Occipital lobe (tissue), 2 donors: Measurements from ENCODE around the gene ETF1. TPM values are rescaled to one million over a fixed set of nuclear protein-coding genes. Genes with fewer than 3 reads are reported as not detected.
A peak's percentile ranks its signal among the peaks of the same experiment; 100 is the strongest.
"Not testable (repeated sequence)": the region's sequence is repeated elsewhere in the genome, so short reads cannot be mapped to it uniquely, and the experiment has no call there.

Experiments
- DNase-seq: peaks from one replicate; lab custom pipeline; 2025; lab: John Stamatoyannopoulos, UW
- total RNA-seq: library from RNA; depleted of rRNA; stranded (reverse); fragments of >200 nt; gene quantifications from one replicate; pipeline ENCODE4 v1.2.3, GENCODE V29; 2014

Gene ETF1
- total RNA-seq, 1 donor from 2014 or later, result 63.3 TPM

DNA sequence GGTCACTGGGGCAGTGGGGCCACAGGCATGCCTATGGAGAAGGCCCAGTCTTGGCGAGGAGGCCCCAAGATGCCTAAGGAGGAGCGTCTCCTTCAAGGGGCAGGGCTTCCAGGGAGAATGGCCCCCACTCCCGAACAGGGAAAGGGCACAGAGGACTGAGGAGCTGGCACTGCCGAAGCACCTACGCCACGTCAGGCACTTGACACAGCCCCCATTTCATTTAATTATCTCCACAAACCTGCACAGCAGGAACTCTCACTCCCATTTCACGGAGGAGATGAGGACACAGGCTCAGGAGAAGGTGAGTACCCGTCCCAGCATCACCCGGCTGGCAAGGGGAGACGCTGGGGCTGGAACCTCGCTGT, 51.8 kb downstream of the ETF1 start:
- no peak for DNase-seq

DNA sequence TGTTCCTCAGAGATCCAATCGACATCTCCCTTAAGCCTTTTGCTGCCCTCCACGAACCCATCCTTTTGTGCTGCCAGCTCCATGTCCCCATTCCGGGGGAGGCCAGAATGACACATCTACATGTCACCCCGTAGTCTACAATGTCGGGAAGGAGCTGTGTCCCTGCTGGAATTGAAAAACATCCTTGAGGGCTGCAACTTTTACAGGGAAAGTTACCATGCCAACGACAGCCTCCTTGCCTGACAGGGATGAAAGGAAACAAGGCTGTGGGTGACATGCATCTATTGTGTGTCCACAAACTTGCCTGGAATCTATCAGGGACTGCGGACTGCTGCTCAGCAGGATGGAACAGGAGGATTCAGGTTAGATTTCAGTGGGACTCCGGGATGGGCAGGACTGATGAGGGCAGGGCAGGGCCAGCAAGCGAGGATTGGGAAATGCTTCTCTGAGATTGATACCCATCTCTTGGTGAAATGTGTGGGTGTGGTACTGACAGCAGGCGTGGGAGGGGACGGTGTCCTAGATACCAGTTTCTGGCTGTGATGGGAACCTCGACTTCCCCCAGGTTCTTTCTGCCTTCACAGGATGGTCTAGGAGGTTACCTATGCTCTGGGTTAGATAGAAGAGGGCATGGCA, 52.3 kb downstream of the ETF1 start:
- DNase-seq, result no peak

DNA sequence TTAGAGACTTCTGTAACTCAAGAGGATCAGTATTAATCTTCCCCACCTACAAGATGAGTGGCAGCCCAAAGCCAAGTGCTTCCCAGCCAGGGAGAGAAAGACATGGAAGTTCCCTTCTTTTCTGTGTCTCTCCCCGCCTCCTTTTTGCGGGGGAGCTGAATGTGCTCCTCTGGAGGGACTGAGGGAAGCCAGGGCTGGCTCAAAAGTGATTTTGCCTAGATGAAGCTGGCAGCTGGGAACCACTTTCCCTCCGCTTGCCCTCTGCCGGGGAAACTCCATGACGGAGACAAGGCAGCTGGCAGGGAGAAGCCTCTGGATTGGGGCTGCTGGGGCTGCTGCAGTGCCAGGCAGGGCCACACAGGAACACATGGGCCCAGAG, 53.4 kb downstream of the ETF1 start:
- DNase-seq, result peak; percentile 68

DNA sequence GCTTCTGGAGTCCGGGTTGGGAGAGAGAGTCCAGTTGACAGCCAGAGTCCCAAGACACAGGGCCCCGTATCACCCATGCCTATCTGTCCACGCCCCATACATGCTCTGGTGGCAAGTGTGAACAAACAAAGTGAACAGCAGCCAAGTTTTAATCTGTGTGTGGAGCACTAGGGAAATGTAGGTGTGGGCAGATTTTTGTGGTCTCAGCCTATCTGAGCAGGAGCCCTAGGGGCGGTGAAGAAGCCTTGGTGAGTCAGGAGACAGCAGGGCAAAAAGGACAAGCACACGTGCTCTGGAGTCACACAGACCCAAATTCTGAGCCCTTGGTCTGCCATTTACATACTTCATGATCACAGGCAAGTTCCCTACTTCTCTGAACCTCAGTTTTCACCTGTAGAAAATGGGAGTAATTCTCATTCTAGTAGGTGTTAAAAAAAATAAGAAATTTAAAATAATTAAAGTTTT, 54.5 kb downstream of the ETF1 start:
- DNase-seq, result no peak

DNA sequence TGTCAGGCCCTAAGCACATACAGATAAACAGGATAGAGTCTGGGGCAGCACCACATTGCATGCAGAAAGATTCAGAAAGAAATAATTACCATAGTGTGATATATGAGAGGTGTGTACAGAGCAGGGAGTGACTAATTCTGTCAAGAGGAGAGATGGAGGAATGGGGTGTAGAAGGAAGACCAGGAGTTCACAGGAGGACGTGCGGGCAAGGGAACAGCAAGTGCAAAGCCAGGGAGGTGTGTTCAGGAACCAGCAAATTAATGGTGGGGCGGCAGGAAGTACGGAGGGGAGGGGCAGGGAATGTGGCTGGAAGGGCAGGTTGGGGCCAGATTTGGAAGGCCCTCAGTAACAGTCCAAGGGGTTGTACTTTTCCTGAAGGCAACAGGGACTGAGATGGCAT, 60.4 kb downstream of the ETF1 start:
- no peak for DNase-seq

DNA sequence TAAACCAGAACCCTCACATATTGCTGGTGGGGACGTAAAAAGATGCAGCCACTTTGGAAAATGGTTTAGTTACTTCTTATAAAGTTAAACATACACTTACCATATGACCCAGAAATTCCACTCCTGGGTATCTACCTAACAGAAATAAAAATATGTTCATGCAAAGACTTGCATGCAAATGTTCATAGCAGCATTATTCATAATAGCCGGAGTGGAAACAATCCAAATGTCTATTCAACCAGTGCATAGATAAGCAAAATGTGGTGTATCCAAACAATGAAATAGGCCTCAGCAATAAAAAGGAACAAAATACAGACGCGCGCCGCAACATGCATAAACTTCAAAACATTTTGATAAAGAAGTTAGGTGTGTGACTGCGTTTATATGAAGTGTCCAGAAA, 66.1 kb downstream of the ETF1 start:
- no peak for DNase-seq

DNA sequence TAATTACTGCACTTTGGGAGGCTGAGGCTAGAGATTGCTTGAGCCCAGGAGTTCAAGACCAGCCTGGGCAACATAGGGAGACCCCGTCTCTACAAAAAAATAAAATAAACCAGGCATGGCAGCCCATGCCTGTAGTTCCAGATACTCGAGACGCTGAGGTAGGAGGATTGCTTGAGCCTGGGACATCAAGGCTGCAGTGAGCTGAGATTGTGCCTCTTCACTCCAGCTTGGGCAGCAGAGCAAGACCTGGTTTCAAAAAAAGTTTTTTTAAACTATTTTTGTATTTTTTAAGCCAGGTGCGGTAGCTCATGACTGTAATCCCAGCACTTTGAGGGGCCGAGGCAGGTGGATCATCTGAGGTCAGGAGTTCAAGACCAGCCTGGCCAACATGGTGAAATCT, 69.9 kb downstream of the ETF1 start:
- not testable (repeated sequence) for DNase-seq

DNA sequence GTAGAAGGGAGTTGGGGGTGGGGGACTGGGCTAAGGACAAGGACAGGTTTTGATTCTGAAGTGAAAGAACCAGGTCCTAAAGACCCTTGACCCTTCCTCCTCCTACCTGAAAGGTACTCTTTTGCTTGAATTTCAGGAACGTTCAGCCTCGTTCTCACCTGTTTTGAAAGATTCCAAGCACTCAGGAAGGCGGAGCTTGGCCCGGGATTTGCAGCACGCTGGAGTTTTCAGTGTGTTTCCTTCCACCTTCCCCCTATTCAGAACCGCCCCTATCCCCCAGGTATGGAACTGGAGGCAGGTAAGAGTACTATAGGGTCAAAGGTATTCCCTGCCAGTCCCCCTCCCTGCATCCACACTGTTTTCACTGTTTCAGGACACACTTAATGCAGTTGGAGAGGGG, 70.7 kb downstream of the ETF1 start:
- no peak for DNase-seq

DNA sequence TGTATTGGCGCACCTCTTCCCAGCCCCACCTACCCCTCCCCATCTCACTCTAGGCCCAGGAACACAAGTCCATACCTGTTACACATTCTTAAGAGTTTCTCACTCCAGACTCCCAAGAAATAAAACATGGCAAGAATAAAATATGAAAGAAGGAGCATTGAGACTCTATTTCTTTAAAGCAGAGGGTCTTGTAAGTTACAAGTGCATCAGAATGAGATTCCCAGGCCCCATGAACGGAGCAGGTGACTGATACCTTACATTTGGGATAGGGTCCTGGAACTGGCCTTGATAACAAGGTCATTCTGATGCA, 72.0 kb downstream of the ETF1 start:
- DNase-seq, result no peak

DNA sequence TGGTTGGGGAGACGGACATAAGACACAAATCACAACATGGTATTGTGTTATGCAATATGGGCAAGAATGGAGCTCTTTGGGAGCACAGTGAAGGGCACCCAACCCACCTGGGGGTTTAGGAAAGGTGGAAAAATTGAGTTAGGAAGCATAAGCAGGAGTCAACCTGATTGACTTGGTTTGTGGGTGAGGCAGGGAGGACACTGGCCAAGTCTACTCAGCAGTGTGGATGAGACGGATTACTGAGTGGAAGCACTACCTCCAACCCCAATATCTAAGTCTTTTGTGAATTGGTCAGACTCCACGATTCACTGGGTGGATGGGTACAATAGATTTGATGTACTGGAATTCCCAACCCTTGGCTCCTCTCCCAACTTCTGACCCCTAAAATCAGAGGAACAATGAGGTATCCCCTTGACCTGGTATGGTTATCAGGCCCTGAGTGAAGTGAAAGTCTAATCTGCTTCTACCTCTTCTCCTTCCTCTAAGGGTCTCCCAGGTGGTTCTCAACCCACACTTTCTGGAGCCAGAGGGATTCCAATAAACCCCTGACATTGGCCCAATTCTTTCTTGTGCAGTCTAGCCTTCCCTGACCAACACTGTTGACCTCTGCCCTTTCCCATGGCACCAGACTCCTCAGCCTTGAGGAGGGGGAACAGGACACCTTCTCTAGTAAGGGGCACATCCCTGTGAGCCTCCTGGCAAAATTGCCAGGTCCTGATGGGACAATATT, 72.5 kb downstream of the ETF1 start:
- DNase-seq, result no peak

DNA sequence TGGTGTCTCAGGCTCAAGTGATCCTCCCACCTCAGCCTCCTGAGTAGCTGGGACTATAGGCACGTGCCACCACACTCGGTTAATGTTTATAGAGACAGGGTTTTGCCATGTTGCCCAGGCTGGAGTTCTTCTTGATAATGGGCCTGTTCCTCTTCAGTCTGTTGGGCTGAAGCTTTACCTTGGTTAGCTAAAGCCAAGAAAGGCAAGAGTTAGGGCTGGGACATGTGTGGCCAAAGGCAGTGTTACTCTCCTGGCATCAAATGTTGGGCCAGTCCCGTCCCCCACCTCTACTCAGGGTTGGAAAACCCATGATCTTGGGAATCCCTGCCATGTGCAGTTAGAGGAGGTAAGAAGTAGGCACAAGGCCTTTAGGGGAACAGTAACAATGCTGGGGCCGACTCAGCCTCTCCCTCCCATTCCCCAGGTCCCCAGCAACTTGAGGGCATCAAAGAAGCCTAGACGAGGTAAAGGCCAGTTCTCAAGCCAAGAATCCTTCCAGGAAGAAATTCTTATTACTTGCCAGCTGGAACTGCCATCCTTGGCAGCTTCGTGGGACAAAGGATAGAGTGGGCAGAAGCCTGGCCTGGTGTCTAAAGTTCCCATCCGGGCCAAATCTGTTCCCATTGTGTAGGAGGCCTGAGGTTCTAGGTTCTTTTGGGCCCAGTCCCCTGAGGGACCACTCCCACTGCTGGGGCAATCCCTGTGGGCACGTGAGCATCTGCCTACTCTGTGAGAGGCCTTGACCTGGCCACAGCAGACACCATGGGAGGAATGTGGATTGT, 73.3 kb downstream of the ETF1 start:
- DNase-seq, result no peak

DNA sequence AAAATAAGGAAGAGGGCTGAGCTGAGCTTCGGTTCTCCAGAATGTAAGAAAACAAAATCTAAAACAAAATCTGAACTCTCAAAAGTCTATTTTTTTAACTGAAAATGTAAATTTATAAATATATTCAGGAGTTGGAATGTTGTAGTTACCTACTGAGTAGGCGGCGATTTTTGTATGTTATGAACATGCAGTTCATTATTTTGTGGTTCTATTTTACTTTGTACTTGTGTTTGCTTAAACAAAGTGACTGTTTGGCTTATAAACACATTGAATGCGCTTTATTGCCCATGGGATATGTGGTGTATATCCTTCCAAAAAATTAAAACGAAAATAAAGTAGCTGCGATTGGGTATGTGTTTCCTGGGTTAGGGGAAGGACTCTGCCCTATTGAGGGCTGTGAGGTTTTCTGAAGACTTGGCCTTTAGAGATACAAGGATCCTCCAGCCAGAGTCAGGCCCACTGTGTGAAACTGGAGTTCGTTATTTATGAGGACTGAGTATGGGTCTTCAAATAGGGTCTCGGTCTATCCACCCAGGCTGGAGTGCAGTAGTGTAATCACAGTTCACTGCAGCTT, 74.0 kb downstream of the ETF1 start:
- no peak for DNase-seq

DNA sequence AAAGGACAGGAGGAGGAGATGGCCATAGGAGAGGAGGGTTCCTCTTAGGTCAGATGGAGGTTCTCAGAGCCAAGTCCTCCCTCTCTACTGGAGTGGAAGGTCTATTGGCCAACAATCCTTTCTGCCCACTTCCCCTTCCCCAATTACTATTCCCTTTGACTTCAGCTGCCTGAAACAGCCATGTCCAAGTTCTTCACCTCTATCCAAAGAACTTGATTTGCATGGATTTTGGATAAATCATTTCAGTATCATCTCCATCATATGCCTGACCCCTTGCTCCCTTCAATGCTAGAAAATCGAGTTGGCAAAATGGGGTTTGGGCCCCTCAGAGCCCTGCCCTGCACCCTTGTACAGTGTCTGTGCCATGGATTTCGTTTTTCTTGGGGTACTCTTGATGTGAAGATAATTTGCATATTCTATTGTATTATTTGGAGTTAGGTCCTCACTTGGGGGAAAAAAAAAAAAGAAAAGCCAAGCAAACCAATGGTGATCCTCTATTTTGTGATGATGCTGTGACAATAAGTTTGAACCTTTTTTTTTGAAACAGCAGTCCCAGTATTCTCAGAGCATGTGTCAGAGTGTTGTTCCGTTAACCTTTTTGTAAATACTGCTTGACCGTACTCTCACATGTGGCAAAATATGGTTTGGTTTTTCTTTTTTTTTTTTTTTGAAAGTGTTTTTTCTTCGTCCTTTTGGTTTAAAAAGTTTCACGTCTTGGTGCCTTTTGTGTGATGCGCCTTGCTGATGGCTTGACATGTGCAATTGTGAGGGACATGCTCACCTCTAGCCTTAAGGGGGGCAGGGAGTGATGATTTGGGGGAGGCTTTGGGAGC, 74.7 kb downstream of the ETF1 start:
- DNase-seq, result no peak

DNA sequence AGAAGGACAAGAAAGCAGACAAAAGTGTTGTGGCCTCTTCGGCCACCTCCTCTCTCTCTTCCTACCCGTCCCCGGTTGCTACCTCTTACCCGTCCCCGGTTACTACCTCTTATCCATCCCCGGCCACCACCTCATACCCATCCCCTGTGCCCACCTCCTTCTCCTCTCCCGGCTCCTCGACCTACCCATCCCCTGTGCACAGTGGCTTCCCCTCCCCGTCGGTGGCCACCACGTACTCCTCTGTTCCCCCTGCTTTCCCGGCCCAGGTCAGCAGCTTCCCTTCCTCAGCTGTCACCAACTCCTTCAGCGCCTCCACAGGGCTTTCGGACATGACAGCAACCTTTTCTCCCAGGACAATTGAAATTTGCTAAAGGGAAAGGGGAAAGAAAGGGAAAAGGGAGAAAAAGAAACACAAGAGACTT, 75.3 kb downstream of the ETF1 start:
- no peak for DNase-seq

DNA sequence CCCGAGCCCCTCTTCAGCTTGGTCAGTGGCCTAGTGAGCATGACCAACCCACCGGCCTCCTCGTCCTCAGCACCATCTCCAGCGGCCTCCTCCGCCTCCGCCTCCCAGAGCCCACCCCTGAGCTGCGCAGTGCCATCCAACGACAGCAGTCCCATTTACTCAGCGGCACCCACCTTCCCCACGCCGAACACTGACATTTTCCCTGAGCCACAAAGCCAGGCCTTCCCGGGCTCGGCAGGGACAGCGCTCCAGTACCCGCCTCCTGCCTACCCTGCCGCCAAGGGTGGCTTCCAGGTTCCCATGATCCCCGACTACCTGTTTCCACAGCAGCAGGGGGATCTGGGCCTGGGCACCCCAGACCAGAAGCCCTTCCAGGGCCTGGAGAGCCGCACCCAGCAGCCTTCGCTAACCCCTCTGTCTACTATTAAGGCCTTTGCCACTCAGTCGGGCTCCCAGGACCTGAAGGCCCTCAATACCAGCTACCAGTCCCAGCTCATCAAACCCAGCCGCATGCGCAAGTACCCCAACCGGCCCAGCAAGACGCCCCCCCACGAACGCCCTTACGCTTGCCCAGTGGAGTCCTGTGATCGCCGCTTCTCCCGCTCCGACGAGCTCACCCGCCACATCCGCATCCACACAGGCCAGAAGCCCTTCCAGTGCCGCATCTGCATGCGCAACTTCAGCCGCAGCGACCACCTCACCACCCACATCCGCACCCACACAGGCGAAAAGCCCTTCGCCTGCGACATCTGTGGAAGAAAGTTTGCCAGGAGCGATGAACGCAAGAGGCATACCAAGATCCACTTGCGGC, 75.9 kb downstream of the ETF1 start:
- DNase-seq, result no peak

DNA sequence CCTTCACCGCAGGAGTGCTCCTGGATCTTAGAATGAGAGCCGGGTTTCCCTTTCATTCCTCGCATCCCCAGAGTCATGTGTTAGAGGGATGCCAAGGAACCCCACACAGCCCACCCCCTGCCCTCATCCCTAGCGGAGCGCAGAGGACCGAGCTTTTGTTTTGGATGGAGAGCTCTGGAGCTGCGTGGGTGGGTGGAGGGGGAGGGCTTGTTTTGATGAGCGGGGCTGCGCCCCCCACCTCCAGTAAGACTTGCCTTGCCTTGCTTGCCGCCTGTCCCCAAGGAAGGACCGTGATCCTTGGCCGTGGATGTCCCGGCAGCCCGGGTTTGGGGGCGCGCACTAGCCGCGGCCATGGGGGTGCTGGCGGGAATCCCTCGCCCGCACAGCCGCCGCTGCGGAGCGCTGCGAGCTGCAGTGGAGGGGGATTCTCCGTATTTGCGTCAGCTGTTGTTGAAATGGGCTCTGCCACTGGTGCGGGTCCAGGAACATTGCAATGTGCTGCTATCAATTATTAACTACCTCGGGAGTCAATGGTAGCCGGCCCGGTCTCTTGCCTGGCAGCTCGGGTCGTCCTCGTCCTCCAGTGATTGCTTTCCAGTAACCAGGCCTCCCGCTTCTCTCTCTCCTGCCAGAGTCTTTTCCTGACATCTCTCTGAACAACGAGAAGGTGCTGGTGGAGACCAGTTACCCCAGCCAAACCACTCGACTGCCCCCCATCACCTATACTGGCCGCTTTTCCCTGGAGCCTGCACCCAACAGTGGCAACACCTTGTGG, 76.7 kb downstream of the ETF1 start:
- DNase-seq, result no peak

DNA sequence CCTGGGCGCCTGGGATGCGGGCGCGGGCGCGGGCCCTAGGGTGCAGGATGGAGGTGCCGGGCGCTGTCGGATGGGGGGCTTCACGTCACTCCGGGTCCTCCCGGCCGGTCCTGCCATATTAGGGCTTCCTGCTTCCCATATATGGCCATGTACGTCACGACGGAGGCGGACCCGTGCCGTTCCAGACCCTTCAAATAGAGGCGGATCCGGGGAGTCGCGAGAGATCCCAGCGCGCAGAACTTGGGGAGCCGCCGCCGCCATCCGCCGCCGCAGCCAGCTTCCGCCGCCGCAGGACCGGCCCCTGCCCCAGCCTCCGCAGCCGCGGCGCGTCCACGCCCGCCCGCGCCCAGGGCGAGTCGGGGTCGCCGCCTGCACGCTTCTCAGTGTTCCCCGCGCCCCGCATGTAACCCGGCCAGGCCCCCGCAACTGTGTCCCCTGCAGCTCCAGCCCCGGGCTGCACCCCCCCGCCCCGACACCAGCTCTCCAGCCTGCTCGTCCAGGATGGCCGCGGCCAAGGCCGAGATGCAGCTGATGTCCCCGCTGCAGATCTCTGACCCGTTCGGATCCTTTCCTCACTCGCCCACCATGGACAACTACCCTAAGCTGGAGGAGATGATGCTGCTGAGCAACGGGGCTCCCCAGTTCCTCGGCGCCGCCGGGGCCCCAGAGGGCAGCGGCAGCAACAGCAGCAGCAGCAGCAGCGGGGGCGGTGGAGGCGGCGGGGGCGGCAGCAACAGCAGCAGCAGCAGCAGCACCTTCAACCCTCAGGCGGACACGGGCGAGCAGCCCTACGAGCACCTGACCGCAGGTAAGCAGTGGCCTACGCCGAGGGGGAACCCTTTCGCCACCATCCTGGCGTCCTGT, 77.5 kb downstream of the ETF1 start, which contains the start of gene EGR1:
EGR1 (plus strand) TSS at position 219 of the 864 bp plus-strand sequence; CDS start at position 502, 283 bp downstream.
- DNase-seq, result peak; percentile 95

DNA sequence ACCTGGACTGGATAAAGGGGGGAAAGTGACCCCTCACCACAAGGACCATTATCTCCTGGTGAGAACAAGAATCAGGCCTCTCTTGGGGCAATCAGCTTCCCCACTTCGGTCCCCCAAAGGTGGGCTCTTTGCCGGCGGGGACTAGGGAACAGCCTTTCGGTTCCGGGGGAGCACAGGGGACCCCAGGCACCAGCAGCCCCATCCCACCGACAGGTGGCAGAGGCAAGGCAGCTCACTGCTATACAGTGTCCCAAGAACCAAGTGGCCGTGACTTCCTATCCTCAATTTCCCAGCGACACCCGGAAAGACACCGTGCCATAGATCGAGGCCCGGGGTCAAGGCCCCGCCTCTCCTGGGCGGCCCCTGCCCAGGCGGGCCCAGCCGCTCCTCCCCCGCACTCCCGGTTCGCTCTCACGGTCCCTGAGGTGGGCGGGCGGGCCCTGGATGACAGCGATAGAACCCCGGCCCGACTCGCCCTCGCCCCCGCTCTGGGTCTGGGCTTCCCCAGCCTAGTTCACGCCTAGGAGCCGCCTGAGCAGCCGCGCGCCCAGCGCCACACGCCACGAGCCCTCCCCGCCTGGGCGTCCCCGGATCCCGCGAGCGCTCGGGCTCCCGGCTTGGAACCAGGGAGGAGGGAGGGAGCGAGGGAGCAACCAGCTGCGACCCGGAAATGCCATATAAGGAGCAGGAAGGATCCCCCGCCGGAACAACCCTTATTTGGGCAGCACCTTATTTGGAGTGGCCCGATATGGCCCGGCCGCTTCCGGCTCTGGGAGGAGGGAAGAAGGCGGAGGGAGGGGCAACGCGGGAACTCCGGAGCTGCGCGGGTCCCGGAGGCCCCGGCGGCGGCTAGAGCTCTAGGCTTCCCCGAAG, 78.4 kb downstream of the ETF1 start:
- DNase-seq, result peak; percentile 97
